ENCODE data around the gene HOXD12. TPM values are rescaled to one million over a fixed set of nuclear protein-coding genes. Genes with fewer than 3 reads are reported as not detected.
A peak's percentile ranks its signal among the peaks of the same experiment; 100 is the strongest.

The HOXD12 gene
- total RNA-seq, 2 donors from 2014 or later: 0.36 TPM; not detected in 1

DNA sequence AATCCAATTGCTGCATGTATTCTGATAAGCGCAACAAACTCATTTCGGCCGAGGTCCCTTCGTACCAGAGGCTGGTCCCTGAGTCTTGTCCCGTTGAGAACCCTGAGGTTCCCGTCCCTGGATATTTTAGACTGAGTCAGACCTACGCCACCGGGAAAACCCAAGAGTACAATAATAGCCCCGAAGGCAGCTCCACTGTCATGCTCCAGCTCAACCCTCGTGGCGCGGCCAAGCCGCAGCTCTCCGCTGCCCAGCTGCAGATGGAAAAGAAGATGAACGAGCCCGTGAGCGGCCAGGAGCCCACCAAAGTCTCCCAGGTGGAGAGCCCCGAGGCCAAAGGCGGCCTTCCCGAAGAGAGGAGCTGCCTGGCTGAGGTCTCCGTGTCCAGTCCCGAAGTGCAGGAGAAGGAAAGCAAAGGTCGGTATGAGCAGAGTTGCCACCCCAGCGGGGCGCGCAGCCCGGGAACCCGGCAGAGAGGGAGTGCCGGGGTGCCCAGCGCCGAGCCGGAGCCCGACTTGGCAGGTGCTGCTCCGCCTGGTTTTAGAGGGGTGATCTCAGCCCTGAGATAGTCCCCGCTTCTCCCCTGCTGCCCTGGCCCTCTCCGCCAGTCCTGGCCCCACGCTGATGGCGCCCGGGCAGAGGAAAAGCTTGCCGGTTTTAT, 17.7 kb downstream of the HOXD12 start:
- H3K27me3 ChIP-seq (replicated peaks; ENCODE audit: insufficient read depth): peaks cover 10% of the 10 kb centered on the region
- H3K27ac ChIP-seq: peak overlapping the region in 1 of 2 donors; percentile 47
- TF ChIP-seq POLR2A (IDR thresholded peaks at IDR 0.05): no peak
- TF ChIP-seq, protein P1, sequence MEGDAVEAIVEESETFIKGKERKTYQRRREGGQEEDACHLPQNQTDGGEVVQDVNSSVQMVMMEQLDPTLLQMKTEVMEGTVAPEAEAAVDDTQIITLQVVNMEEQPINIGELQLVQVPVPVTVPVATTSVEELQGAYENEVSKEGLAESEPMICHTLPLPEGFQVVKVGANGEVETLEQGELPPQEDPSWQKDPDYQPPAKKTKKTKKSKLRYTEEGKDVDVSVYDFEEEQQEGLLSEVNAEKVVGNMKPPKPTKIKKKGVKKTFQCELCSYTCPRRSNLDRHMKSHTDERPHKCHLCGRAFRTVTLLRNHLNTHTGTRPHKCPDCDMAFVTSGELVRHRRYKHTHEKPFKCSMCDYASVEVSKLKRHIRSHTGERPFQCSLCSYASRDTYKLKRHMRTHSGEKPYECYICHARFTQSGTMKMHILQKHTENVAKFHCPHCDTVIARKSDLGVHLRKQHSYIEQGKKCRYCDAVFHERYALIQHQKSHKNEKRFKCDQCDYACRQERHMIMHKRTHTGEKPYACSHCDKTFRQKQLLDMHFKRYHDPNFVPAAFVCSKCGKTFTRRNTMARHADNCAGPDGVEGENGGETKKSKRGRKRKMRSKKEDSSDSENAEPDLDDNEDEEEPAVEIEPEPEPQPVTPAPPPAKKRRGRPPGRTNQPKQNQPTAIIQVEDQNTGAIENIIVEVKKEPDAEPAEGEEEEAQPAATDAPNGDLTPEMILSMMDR (IDR thresholded peaks at IDR 0.05): no peak
- no peak for TF ChIP-seq POLR2AphosphoS5 (IDR thresholded peaks at IDR 0.05)
- no peak overlapping the region for H3K4me3 ChIP-seq
- DNase-seq (ENCODE audit: low spot score): no peak
- no peaks in the 10 kb centered on the region for H3K9me3 ChIP-seq
- intact Hi-C loops (cut with DNase I): no loop called here
- no peaks in the 10 kb centered on the region for H3K4me1 ChIP-seq (replicated peaks)
- H3K36me3 ChIP-seq: no peaks in the 10 kb centered on the region
- WGBS: 53% methylated on average over 39 of the region's 40 CpGs

DNA sequence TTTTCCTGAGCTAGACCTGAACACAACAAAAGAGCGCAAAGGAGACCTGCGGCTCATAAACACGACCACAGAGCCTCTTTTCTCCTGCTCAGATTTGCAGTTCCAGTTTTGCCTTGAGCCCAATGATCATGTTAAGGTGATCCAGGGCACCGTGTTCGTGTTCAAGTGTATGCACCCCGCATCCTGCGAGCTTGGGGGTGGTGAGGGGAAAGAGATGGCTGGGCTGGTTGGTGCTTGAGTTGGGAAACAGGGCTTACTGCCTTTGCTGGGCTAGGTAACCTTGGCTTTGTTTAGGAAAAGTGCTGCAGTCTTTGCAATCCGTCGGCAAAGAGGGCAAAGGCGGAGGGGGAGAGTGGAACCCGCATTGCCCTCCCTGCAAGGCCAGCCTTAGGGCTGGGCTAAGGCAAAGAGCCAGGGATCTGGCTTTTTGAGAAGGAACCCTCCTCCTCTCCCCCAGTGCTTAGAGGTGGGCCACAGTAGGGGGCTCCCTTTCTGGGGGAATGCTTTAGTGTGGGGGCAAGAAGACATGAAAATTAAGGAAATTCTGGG, 18.3 kb downstream of the HOXD12 start:
- peaks cover 6% of the 10 kb centered on the region for H3K27me3 ChIP-seq (replicated peaks; ENCODE audit: insufficient read depth)
- H3K27ac ChIP-seq: peak overlapping the region in 1 of 2 donors; percentile 47
- TF ChIP-seq, protein P1 (IDR thresholded peaks at IDR 0.05): no peak
- no peak for TF ChIP-seq POLR2A (IDR thresholded peaks at IDR 0.05)
- no peak for TF ChIP-seq POLR2AphosphoS5 (IDR thresholded peaks at IDR 0.05)
- H3K4me1 ChIP-seq (replicated peaks): no peaks in the 10 kb centered on the region
- WGBS: 66% methylated on average over 11 of the region's 11 CpGs
- no peaks in the 10 kb centered on the region for H3K9me3 ChIP-seq
- intact Hi-C loops (cut with DNase I): no loop called here
- no peaks in the 10 kb centered on the region for H3K36me3 ChIP-seq
- DNase-seq (ENCODE audit: low spot score): no peak
- no peak overlapping the region for H3K4me3 ChIP-seq

DNA sequence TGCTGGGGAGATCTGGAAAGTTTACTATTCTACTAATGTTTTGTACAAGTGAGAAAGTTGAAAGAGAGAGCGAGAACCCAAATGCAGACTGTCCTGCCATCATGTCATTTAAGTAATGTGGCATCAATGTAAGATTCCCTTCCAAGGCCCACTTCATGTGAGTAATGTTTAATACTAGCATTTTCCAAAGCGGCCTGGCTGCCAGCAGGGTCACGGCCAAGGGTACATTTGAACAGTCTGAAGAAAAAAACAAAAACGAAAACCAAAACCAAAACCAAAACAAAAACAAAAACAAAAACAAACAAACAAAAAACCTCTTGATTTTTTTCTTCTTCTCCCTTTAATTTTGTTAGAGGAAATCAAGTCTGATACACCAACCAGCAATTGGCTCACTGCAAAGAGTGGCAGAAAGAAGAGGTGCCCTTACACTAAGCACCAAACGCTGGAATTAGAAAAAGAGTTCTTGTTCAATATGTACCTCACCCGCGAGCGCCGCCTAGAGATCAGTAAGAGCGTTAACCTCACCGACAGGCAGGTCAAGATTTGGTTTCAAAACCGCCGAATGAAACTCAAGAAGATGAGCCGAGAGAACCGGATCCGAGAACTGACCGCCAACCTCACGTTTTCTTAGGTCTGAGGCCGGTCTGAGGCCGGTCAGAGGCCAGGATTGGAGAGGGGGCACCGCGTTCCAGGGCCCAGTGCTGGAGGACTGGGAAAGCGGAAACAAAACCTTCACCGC, 19.2 kb downstream of the HOXD12 start:
- no peaks in the 10 kb centered on the region for H3K36me3 ChIP-seq
- TF ChIP-seq, protein P1 (IDR thresholded peaks at IDR 0.05): peak in 1 of 4 experiments; percentile 31
- TF ChIP-seq POLR2A (IDR thresholded peaks at IDR 0.05): no peak
- DNase-seq (ENCODE audit: low spot score): no peak
- H3K27me3 ChIP-seq (replicated peaks; ENCODE audit: insufficient read depth): peaks cover 6% of the 10 kb centered on the region
- WGBS: 63% methylated on average over 24 of the region's 24 CpGs
- no peak overlapping the region for H3K27ac ChIP-seq
- H3K4me1 ChIP-seq (replicated peaks): no peaks in the 10 kb centered on the region
- no peak overlapping the region for H3K4me3 ChIP-seq
- no peaks in the 10 kb centered on the region for H3K9me3 ChIP-seq
- intact Hi-C loops (cut with DNase I): no loop called here

DNA sequence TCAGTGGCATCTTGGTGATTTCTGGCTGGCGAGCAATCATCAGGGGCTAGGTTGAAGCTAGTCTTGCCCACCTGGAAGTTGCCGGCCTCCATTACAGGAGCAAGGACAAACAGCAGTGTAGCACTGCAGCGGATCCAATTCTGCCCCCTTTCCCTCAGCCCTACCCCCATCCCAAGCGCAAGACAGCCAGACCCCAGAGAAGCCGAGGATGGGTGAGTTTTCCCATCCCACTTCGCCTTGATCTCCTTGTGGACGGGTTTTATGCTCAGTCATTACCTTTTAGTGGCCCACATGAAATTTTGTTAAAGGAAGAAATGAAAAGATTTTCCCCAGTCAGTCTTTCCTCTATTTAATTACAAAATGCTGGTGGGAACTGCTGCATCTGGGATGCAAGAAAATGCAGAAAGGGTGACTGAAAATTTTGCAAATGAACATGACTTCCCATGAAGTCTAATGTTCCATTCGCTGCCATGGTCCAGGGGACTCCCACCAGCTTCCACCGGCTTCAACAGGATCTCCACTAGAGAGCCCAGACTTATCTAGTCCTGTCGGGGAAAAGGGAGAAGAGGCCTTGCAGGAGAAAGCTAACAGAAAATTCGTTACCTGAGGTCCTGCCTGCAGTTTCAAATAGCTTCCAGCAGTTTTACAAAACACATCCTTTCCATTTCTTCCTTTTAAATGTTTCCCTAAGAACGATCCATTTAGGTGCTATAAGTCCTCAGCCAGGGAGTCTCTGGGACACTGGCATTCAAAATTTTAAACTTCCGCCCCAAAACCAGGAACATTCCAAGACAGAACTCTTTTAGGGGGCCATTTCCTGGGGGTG, 21.0 kb downstream of the HOXD12 start:
- intact Hi-C loops (cut with DNase I): loop anchor here (5.0 to 10.0 kb wide), 2 partner anchors 517 to 694 kb away; no protein-coding TSS in a partner anchor
- WGBS: 85% methylated on average over 13 of the region's 13 CpGs

More for the DNA sequence above, 21.0 kb downstream of the HOXD12 start:
- Histone ChIP-seq H3K27me3 (replicated peaks; ENCODE audit: insufficient read depth) (peaks cover 6% of the 10 kb centered on the region), H3K9me3 (no peaks in the 10 kb centered on the region), H3K36me3 (no peaks in the 10 kb centered on the region), H3K4me1 (replicated peaks) (no peaks in the 10 kb centered on the region), H3K4me3 (no peak overlapping the region), H3K27ac (peak overlapping the region in 1 of 2 donors; percentile 36)
- TF ChIP-seq POLR2A (IDR thresholded peaks at IDR 0.05) (no peak), POLR2AphosphoS5 (IDR thresholded peaks at IDR 0.05) (no peak)
- TF ChIP-seq, protein P1 (IDR thresholded peaks at IDR 0.05): no peak
- DNase-seq (ENCODE audit: low spot score): no peak

All from prostate gland (tissue), 2 donors.